CD14-positive monocyte (primary cell): ENCODE measurements around the gene FBN2. TPM values are rescaled to one million over a fixed set of nuclear protein-coding genes. Genes with fewer than 3 reads are reported as not detected.

Source experiments
- DNase-seq, 3 donors: peaks; one replicate each; pipeline ENCODE4 v3.0.0-alpha.2; 2011 to 2022
- H2AFZ ChIP-seq: 2 replicates; pipeline ENCODE4 v1.6.0; 2012; ENCODE audit warnings: mild to moderate bottlenecking, low read depth, low read length, inconsistent platforms; ENCODE audit not compliant: insufficient read depth, poor library complexity, severe bottlenecking
- H3K27ac ChIP-seq, 2 donors: 1 replicate in 1 of 2; 2 replicates in 1 of 2; pipeline ENCODE4 v1.5.1; 2012 to 2013; ENCODE audit warnings: low read length in 2 of 2, control low read depth in 1 of 2, inconsistent platforms in 1 of 2, low read depth in 1 of 2, mild to moderate bottlenecking in 1 of 2
- H3K27me3 ChIP-seq, 2 donors: one replicate each; pipeline versions ENCODE4 v1.6.0 to v1.6.1; 2011 to 2013; ENCODE audit warnings: low read length in 2 of 2; ENCODE audit not compliant: control insufficient read depth in 2 of 2, insufficient read depth in 2 of 2
- H3K36me3 ChIP-seq, 2 donors: replicated peaks in 1 of 2; 1 replicate in 1 of 2; 2 replicates in 1 of 2; pipeline versions ENCODE4 v1.5.1 to v1.6.1; 2012 to 2013; ENCODE audit warnings: low read length in 2 of 2, control low read depth in 1 of 2, inconsistent platforms in 1 of 2, mild to moderate bottlenecking in 1 of 2; ENCODE audit not compliant: insufficient read depth in 2 of 2, control insufficient read depth in 1 of 2
- H3K4me1 ChIP-seq, 2 donors: 1 replicate in 1 of 2; 2 replicates in 1 of 2; pipeline versions ENCODE4 v1.5.1 to v1.6.1; 2012 to 2013; ENCODE audit warnings: low read length in 2 of 2, control low read depth in 1 of 2, inconsistent platforms in 1 of 2, mild to moderate bottlenecking in 1 of 2, moderate library complexity in 1 of 2; ENCODE audit not compliant: insufficient read depth in 2 of 2, control insufficient read depth in 1 of 2
- H3K4me2 ChIP-seq: replicated peaks from 2 replicates; pipeline ENCODE3; 2012; ENCODE audit warnings: low read length, moderate library complexity, mild to moderate bottlenecking; ENCODE audit not compliant: poor library complexity, severe bottlenecking; ENCODE audit errors: extremely low read depth
- H3K4me3 ChIP-seq, 3 experiments: fragments of 200-600 bp in 1 of 3; sonication (generic) in 1 of 3; replicated peaks in 1 of 3; 1 replicate in 2 of 3; 2 replicates in 1 of 3; pipeline ENCODE4 v1.5.1; 2011 to 2013; ENCODE audit warnings: low read length in 3 of 3, mild to moderate bottlenecking in 3 of 3, control low read depth in 2 of 3, low read depth in 2 of 3, inconsistent platforms in 1 of 3, moderate library complexity in 1 of 3
- H3K79me2 ChIP-seq: 2 replicates; pipeline ENCODE4 v1.6.0; 2012; ENCODE audit warnings: mild to moderate bottlenecking, control low read depth, inconsistent platforms, low read length, moderate library complexity; ENCODE audit not compliant: insufficient read depth
- H3K9ac ChIP-seq: 2 replicates; pipeline ENCODE4 v1.6.0; 2017; ENCODE audit warnings: low read length, mild to moderate bottlenecking; ENCODE audit not compliant: insufficient read depth, poor library complexity, severe bottlenecking
- H3K9me3 ChIP-seq, 2 donors: replicated peaks in 1 of 2; 1 replicate in 1 of 2; 2 replicates in 1 of 2; pipeline versions ENCODE4 v1.5.1 to v1.6.1; 2012 to 2013; ENCODE audit warnings: low read length in 2 of 2, control low read depth in 1 of 2; ENCODE audit not compliant: control insufficient read depth in 1 of 2, insufficient read depth in 1 of 2
- H4K20me1 ChIP-seq: 2 replicates; pipeline ENCODE4 v1.6.0; 2012; ENCODE audit warnings: mild to moderate bottlenecking, low read length, control low read depth, moderate library complexity; ENCODE audit not compliant: insufficient read depth
- H3K27ac Mint-ChIP-seq, 7 donors: one replicate each; pipeline ENCODE4 v1.8.0; 2020; ENCODE audit warnings: mild to moderate bottlenecking in 7 of 7, mixed read lengths in 7 of 7, moderate library complexity in 6 of 7, inconsistent platforms in 2 of 7
- H3K27me3 Mint-ChIP-seq, 3 donors: one replicate each; pipeline ENCODE4 v1.8.0; 2021 to 2022; ENCODE audit warnings: low read depth in 3 of 3, mild to moderate bottlenecking in 3 of 3, mixed read lengths in 3 of 3, moderate library complexity in 3 of 3, inconsistent platforms in 1 of 3
- H3K36me3 Mint-ChIP-seq, 2 donors: one replicate each; pipeline ENCODE4 v1.8.0; 2020; ENCODE audit warnings: mixed read lengths in 2 of 2, inconsistent platforms in 1 of 2, mild to moderate bottlenecking in 1 of 2
- H3K4me1 Mint-ChIP-seq: one replicate; pipeline ENCODE4 v1.8.0; 2020; ENCODE audit warnings: mild to moderate bottlenecking, mixed read lengths
- H3K4me3 Mint-ChIP-seq, 2 donors: one replicate each; pipeline ENCODE4 v1.8.0; 2020; ENCODE audit warnings: mild to moderate bottlenecking in 2 of 2, mixed read lengths in 2 of 2, moderate library complexity in 1 of 2
- H3K9me3 Mint-ChIP-seq, 7 donors: one replicate each; pipeline ENCODE4 v1.8.0; 2020 to 2022; ENCODE audit warnings: mixed read lengths in 7 of 7, mild to moderate bottlenecking in 6 of 7, moderate library complexity in 6 of 7, inconsistent platforms in 2 of 7
- CTCF ChIP-seq: fragments of 200-600 bp; IDR thresholded peaks from one replicate; pipeline ENCODE4 v1.8.0; 2022; ENCODE audit warnings: antibody characterized with exemption, mild to moderate bottlenecking
- WGBS: methylation state at CpG from one replicate; pipeline ENCODE4 v1.1.5; 2013; ENCODE audit warnings: missing lambda C conversion rate; ENCODE audit not compliant: insufficient coverage; 5-methylcytosine and 5-hydroxymethylcytosine counted together
- intact Hi-C, 2 donors: fragments of 100-400 bp; cut with micrococcal nuclease; formaldehyde crosslinking; loops; one replicate each; pipeline versions ENCODE4 v1.15.0 to v1.15.1; 2023
- polyA plus RNA-seq, 3 donors: library from polyadenylated mRNA; depleted of rRNA in 1 of 3; unstranded in 2 of 3; stranded (reverse) in 1 of 3; fragments of 300-500 nt in 2 of 3; fragments of >200 nt in 1 of 3; fragmentation: Illumina TruSeq in 2 of 3; gene quantifications; 1 replicate in 2 of 3; 2 replicates in 1 of 3; pipeline ENCODE4 v1.2.3, GENCODE V29; 2012 to 2021

The FBN2 gene
- polyA plus RNA-seq, 3 donors = 0.85 to 19.3 (median 4.2) TPM

- no peaks in the 10 kb centered on the region for H3K36me3 ChIP-seq
Observed at GRCh38 chr5:128566178-128566577, 28.1 kb upstream of the FBN2 start.

GRCh38 chr5:128559300-128560297 lies 21.6 kb upstream of the FBN2 start:
- TF ChIP-seq CTCF = no peak
- Histone ChIP-seq H3K4me1 (no peaks in the 10 kb centered on the region), H2AFZ (no peak overlapping the region), H4K20me1 (no peaks in the 10 kb centered on the region), H3K4me3 (no peak overlapping the region), H3K27ac (no peak overlapping the region), H3K9ac (no peak overlapping the region), H3K9me3 (peaks cover 0 to 4% of the 10 kb centered on the region in 2 donors), H3K36me3 (no peaks in the 10 kb centered on the region), H3K27me3 (no peaks in the 10 kb centered on the region), H3K79me2 (no peaks in the 10 kb centered on the region), H3K4me2 (no peak overlapping the region)
- Mint-ChIP-seq H3K9me3 (peaks cover 6 to 28% (median 21%) of the 10 kb centered on the region in 7 donors), H3K4me1 (no peaks in the 10 kb centered on the region), H3K4me3 (no peak overlapping the region), H3K36me3 (no peaks in the 10 kb centered on the region), H3K27ac (no peak overlapping the region), H3K27me3 (no peaks in the 10 kb centered on the region)
- intact Hi-C loops = no loop called here
- WGBS = 95% methylated on average over 3 of the region's 13 CpGs
- no peak for DNase-seq

More at GRCh38 chr5:128566178-128566577, 28.1 kb upstream of the FBN2 start:
- no peaks in the 10 kb centered on the region for H3K4me1 ChIP-seq
- intact Hi-C loops = no loop called here
- Mint-ChIP-seq H3K4me3 (no peak overlapping the region), H3K27me3 (peaks cover 0 to 4% (median 0%) of the 10 kb centered on the region in 3 donors), H3K36me3 (no peaks in the 10 kb centered on the region), H3K4me1 (no peaks in the 10 kb centered on the region), H3K27ac (no peak overlapping the region), H3K9me3 (peaks cover 0 to 12% (median 2%) of the 10 kb centered on the region in 7 donors)
- H3K4me3 ChIP-seq = no peak overlapping the region
- H3K27me3 ChIP-seq = no peaks in the 10 kb centered on the region
- no peak overlapping the region for H3K9ac ChIP-seq
- no peaks in the 10 kb centered on the region for H3K9me3 ChIP-seq
- no peak overlapping the region for H3K4me2 ChIP-seq
- H4K20me1 ChIP-seq = no peaks in the 10 kb centered on the region
- H3K79me2 ChIP-seq = no peaks in the 10 kb centered on the region
- no peak overlapping the region for H2AFZ ChIP-seq
- 83% methylated on average over 1 of the region's 2 CpGs for WGBS
- DNase-seq = no peak
- TF ChIP-seq CTCF = no peak
- H3K27ac ChIP-seq = no peak overlapping the region
